Measurements from ENCODE around the gene CD164L2. TPM values are rescaled to one million over a fixed set of nuclear protein-coding genes. Genes with fewer than 3 reads are reported as not detected.
"Not testable (repeated sequence)": the region's sequence is repeated elsewhere in the genome, so short reads cannot be mapped to it uniquely, and the experiment has no call there.

CD164L2 gene
- total RNA-seq, 1 donor from 2014 or later, result not detected

DNA sequence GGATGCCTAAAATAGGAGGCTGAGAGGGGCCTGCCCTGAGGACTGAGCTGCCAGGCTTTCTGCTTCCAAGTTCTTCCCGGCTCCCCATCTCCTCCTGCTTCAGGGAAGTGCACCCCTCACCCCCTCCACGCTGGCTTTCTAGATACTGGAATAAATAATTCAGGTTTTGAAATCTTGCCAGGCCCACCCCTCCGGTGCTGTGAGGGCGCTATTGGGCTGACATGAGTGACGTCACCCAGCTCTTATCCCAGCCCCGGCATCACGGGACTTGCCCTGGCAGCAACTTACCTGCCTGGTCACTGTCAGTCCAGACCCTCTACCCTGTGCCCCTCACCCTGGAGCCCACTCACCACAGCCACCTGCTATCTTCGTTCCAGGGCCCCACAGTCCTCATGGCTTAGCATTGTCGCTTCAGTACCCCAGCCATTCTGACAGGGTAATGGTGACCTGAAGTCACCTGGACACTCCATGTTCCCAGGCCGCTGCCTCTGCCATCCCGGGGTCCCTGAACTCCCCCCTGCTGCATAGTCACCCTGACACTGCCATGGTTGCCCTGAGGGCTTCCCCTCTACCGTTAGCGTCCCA, 8.5 kb upstream of the CD164L2 start:
- peak; percentile 66 to 85 for DNase-seq (ENCODE audit: low read depth in 2 of 2)

DNA sequence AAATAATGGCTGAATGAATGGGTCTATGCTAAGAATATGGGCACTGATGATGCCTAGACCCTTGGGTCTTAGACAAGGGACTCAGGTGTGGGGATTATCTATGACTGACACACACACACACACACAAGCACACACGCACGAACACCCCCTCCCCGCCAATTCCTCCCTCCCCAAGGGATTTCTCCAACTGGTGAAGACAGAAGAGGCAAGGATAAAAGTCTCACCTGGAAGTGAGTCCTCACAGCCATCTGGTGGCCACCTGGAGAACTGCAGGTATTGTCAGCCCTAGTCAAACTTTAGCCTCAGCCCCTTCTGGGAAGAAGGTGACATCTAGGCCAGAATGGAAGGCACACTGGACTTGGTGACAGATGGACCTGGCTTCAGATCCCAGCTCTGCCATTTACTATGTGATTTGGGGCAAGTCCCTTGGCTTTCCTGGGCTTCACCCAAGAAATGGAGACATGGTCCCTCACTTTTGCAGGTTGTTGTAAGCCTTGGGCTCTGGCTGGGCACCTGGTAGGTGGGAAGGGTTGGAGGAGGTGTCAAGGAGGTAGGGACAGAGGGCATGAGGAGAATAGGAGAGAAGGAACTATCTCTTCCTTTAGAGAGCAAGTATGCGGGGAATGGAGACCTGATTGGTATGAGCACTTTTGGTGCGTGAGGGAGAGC, 5.3 kb upstream of the CD164L2 start:
- peak in 1 of 2 donors; percentile 55 for DNase-seq (ENCODE audit: low read depth in 2 of 2)

DNA sequence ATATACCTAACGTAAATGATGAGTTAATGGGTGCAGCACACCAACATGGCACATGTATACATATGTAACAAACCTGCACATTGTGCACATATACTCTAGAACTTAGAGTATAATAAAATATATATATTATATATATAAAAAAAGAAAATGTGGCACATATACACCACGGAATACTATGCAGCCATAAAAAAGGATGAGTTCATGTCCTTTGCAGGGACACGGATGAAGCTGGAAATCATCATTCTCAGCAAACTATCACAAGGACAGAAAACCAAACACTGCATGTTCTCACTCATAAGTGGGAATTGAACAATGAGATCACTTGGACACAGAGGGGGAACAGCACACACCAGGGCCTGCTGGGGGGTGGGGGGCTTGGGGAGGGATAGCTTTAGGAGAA, 1.7 kb upstream of the CD164L2 start:
- DNase-seq (ENCODE audit: low read depth in 2 of 2), result not testable (repeated sequence)

DNA sequence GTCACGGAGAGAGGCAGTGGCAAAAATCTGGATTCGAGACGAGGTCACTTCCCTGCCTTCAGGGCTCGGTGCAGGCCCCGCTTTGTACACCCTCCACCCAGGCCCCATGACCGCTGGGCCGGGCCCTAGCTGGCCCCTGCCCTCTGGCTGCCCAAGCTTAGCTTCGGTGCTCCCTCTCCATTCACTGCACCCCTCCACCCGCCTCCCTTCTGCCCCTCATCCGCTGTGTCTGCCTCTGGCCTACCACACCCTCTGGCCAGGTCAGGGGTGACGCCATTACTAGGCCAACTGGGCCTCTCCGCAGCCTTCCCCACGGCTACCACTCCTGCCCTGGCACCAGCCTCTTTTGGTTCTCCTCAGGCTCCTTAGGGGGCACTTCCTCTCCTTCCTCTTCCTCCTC, 528 bp upstream of the CD164L2 start:
- DNase-seq (ENCODE audit: low read depth in 2 of 2), result no peak

DNA sequence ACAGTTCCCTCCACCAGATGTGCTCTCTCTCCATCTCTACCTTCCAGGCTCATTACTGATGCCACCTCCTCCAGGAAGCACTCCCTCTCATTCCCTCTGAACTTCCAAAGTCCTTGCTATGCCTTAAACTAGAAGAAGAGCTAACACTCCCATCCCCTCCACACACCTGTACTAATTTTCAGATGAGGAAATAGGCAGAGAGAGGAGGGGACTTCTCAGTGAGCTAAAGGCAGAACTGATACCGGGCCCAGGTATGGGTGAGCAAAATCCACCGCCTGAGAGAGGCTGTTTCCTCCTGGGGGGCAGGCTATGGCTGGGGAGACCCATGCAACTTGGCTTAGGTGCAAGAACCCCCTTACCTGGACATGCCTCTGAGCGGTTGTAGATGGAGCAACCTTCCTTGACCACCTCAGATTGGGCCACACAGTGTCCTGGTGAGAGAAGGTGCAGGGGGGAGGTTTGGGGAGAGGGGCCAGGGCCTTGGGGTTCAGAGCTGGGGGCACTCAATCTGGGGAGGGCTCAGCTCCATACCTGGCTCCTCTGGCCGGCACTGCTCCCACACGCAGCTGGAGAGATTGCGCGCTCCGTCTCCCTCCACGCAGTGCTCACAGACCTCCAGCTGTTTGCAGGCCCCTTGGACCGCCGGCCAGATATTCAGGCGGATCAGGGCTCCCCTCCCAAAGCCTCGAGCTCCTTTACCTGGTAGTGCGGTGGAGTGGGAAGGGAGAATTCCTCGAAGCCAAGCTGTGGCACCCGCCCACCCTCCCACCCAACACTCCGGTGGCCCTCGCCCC, 967 bp downstream of the CD164L2 start:
- no peak for DNase-seq (ENCODE audit: low read depth in 2 of 2)

DNA sequence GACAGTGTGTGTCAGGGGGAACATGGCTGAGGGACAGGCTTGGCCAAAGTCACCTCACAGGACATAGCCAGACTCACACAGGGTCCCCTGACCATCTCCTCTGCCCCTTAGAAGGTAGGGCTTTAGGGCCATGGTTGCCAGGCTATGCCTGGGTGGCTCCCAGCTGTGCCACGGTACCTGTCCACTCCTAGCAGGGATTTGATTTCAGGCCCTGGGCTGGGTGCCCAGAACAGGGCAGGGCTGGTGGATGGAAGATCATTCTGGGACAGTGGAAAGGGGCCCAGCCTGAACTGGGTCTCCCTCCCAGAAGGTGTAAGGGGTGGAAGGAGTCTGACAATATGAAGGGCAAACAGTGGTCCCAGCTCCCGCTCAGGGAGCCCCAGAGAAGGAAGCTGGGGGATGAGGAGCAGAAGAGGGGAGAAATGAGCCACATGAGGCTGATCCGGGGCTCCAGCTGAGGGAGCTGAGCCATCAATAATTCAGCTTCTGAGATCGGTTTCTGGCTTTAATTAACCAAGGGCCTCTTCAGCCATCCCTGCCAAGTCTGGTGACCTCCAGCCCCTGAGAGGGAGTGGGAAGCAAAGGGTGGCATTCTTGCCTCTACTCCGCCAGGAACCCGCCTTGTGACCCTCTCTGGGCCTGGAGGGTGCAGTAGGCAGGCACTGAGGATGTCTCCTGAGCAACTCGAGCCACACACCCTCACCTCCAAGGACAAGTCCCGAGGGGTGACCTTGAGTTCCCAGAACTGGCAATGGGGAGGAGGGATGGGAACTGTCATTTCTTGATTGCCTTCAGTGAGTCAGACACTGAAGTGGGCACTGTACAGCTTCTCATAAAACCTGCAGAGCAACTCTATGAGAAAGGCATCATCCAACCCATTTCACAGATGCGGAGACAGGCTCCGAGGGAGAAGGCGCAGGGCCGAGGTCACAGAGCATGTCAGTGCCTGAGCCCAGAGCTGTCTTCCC, 2.1 kb downstream of the CD164L2 start:
- no peak for DNase-seq (ENCODE audit: low read depth in 2 of 2)

DNA sequence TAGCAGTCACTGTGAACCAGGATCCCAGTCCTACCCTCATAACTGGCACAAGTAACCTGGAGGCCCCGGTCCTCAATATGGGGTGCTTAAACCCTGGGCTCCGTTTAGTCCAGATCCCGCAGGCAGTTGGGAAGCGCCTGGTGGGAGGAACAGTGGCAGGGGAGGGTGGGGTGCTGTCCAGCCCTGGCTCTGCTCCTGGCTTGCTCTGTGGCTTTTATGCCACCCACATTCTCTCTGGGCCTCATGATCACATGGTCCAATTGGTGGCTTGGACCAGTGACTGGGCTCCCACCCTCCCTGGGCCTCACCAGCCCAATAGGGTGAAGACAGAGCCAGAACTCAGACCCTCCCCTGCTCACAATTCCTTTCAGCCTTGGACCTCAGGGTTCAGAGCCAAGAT, 2.9 kb downstream of the CD164L2 start:
- no peak for DNase-seq (ENCODE audit: low read depth in 2 of 2)

DNA sequence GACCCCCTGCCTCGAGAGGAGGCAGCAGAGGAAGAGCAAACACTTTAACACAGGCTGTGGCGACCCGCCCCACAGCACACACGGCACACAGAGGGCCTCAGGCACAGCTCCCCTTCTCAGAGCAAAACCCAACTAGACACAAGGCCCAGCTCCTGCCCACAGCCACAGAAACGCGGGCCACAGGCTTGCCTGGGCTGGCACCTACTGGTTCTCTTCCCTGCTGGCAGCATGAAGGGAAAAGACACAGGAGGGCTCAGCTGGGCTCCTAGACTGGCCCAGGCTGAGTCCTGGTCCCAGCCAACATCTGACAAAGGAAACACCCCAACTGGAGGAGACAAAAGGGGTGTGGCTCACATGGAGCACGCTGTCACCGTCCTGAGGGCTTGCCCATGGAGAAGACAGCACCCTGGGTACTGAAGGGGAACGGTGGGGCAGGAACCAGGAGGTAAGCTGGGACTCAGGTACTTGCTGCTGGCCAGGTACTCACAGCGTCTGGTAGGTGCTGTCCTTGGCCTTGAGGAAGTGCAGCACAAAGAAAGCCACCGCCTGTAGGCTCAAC, 3.5 kb downstream of the CD164L2 start:
- no peak for DNase-seq (ENCODE audit: low read depth in 2 of 2)

DNA sequence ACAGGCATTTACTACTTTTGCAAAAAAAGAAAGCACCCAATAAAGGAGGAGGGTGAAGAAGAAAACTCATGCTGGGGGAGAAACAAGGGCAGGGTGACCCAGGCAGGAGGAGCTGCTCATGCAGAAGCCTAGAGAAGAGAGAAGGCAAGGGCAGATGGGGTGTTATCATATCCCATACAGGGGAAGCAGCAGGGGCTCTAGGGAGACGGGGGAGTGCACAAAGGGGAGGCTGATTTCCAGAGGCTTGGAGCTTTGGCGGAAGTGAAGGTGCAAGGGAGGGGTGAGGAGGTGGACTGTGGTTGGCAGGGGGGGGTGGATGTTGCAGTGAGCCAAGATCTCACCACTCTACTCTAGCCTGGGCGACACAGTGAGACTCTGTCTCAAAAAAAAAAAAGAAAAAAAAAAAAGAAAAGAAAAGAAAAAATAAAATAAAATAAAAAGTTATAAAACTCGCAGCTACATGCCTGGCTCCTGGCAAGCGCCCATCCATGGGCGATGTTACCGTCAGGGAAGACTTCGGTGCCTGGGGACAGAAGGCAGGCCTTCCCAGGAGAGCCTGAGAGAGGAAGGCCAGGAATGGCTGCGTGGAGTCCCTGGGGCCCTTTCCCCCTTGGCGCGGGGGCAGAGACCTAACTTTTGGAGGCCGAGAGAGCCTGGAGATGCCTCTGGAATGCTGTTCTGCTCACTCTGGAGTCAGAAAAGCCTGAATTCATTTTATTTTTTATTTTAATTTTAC, 5.2 kb downstream of the CD164L2 start:
- DNase-seq (ENCODE audit: low read depth in 2 of 2), result no peak

DNA sequence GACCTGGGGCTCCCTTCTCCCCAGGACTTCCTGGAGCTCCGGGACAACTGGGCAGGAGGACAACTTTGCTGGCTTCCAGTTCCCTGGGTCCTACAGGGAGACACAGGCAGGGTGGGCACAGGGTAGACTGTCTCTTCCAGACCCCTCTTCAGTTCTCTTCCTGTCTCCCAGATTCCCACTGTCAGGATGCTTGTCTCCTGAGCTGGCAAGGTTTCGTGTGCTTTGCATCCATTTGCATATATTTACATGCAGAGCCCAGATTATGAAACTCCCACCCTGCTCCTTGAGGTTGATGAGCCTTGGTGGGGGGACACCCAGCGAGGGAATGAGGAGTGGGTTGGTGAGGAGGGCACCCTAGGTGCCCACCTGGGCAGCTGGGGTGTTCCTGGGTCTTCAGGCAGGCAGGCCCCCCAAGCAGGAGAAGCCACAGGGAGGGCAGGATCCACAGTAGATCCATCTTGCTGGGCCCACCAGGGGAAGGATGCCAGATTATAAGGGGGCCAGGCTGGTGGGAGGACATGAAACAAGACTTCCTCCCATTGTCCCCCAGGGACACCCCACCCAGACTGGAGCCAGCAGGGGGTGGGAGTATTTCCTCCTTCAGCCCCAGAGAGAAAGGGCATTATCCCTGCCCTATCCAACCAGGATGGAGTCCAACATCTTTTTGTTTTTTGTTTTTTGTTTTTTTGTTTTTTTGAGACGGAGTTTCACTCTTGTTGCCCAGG, 8.6 kb downstream of the CD164L2 start, which contains the start of gene FCN3:
TSS of gene FCN3 (minus strand) at position 463 of the 725 bp plus-strand sequence. CDS start at position 457, 6 bp downstream.
- no peak for DNase-seq (ENCODE audit: low read depth in 2 of 2)

DNA sequence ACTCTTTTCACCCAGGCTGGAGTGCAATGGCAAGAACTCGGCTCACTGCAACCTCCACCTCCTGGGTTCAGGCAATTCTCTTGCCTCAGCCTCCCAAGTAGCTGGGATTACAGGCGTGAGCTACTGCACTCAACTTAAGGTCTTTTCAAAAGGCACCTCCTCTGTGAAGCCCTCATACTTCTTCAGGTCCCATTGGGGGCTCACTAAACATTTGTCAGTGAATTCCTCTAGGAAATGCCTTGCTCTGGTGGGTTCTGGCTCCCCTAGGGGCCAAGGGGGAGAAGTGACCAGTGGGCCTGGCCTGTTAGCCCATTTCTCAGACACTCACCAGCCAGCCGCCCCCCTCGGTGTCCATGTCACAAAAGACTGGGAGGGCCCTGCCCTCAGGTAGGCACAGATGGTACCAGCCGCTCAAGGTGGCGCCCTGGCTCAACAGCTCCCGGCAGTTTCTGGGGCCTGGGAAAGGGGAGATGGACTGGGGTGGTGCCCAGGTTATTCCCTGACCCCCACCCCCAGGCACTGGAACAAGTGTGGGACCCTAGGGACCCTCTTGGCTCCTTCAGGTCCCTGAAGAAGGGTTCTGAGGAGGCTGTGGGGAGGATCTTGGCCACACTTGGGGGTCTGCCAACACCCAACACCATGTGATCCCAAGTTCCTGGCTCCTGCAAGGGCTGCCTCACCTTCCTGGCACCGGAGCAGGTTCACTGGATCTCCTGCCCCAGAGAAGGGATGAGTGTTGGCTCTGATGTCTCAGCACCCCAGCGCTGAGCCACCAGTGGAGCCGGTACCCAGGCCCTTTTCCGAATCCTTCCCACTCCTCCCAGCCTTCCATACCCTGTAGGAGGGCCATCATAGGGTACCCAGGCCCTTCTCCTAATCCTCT, 10.1 kb downstream of the CD164L2 start:
- no peak for DNase-seq (ENCODE audit: low read depth in 2 of 2)

DNA sequence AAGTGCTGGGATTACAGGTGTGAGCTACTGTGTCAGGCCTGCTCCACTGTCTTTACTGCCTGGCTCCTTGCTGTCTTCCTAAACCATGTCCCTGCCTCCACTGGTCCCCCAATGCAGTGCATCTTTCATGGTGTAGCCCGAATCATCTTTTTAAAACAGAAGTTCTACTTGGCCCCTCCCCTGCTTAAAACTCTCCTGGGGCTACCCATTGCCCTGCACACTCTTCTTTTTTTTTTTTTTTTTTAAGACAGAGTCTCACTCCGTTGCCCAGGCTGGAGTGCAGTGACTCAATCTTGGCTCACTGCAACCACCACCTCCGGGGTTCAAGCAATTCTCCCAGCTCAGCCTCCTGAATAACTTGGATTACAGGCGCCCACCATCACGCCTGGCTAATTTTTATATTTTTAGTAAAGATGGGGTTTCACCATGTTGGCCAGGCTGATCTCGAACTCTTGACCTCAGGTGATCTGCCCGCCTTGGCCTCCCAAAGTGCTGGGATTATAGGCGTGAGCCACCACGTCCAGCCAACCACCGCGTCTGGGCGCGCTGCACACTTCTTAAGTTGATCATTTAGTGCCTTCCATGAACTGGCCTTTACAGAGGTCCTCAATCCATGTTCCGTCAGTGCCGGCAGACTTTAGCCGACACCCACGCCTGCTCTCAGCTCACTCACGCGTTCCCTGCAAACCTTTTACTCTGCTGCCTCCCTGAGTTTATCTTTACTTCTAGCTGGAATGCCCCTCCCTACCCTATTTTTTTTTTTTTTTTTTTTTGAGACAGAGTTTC, 10.9 kb downstream of the CD164L2 start:
- no peak for DNase-seq (ENCODE audit: low read depth in 2 of 2)

DNA sequence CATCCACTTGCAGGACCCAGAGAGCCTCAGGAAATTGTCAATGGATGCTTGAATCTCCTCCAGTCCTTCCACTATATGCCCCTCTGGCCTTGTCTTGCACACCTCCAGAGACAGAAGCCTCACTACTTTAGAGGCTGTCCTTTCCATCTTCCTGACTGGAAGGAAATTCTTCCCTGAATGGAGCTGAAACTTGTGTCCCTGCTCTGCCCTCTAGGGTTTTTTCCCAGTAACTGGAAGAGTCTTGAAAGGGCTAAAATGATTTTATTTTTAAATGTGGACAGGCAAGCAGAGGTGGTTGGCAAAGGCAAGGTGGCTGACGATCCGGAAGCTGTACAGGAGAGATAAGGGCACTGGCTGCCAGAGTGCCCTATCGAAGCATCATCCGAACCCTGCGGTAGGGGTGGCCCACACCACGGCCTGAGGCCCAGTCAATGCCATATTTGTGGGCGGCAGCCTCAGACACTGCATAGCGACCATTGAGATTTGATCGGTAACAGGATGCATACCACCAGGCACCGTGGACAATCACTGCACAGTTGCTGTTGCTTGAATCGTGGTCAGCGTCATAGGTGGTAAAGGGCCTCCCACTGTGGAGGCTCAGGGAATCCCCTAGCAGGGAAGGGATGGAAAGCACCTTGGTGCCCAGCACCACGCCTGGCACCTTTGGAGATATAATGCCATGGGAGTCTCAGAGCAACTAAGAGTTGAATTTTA, 14.1 kb downstream of the CD164L2 start:
- DNase-seq (ENCODE audit: low read depth in 2 of 2), result peak in 1 of 2 donors; percentile 23

DNA sequence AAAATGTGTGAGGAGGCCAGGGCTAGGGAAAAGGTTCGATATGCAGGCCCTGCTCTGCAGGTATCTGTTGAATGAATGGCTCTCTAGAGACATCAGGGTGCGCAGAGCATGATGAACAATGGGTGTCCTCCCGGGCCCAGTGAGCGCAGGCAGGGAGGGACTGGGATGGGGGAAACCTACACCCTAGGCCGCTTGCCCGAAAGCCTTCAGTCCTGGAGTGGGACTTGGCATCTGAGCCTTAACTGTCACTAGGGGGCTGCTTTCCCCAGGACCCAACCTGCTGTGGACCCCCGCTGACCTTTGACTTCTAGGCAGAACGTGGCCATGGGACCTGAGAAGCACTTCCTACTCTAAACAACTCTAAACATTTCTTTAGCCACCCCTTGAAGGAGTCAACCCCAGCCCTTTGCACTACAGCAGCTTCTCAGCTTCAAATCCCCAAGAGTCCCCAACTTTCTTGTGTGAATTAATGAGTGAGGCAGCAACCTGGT, 15.9 kb downstream of the CD164L2 start:
- DNase-seq (ENCODE audit: low read depth in 2 of 2), result no peak

DNA sequence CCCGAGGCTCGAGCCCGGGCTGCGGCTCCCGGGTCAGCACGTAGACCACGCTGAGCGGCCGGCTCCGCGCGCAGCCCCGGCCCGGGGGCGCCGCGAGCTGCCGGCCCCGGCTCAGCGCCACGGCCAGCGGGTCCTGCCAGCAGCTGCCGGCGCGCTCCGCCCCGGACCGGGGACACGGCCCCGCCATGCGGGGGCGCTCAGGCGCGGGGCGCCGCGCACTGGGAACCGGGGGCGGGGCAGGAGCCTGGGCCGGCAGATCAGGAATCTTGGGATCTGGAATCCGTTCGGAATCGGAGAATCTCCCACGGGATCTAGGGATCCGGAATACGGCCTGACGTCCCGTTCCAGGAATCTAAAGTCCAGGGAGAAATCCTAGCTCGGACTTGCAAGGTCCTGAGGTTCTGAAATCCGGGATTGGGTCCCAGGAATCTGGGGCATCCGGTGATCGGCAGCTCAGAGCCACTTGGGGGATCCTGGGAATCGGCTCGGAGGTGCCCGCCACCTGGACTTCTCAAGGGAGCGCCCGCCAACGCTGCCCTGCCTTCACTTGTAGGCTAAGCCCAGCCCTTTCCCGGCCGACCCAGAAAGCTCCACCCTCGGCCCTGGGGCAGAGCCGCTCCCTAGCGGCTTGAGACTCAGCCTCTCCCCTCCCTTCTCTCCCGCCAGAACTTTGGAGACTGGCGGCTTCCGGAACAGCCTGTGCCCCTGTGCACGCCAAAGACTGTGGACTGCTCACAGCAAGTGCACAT, 16.5 kb downstream of the CD164L2 start, which contains the start of gene MAP3K6:
TSS of gene MAP3K6 (minus strand) at position 551 of the 749 bp plus-strand sequence. CDS start at position 187, 364 bp downstream.
- peak; percentile 4 to 64 for DNase-seq (ENCODE audit: low read depth in 2 of 2)

DNA sequence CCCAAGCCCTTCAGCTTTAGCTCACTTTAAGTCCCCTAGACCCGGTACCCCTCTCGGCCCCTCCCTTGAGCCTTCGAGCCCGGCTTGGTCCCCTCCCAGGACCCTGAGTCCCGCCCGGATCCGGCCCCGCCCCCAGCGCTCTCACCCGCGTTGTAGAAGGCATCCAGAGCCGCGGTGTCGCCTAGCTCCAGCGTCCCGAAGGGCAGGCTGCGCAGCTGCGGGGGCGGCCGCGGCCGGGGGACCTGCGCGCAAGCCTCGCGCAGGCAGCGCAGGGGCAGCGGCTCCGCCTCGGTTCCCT, 17.1 kb downstream of the CD164L2 start:
- DNase-seq (ENCODE audit: low read depth in 2 of 2), result peak; percentile 35 to 82

All from dermis microvascular lymphatic vessel endothelial cell (primary cell).